GM12864 (cell line): ENCODE measurements around the gene DLGAP4.

Experiments
- DNase-seq: peaks from one replicate; pipeline ENCODE4 v3.0.0-alpha.2; 2011; ENCODE audit warnings: low read depth
- H3K4me3 ChIP-seq: 2 replicates; pipeline ENCODE4 v1.5.1; 2011; ENCODE audit warnings: mild to moderate bottlenecking, low read depth, low read length, control low read depth
- TF ChIP-seq, protein P1 (sequence below): IDR thresholded peaks from 2 replicates; pipeline ENCODE4 v1.5.1; 2011; ENCODE audit warnings: low read depth, mild to moderate bottlenecking, moderate library complexity, low read length, control low read depth, inconsistent platforms; ENCODE audit errors: missing control alignments

Gene DLGAP4

DNA sequence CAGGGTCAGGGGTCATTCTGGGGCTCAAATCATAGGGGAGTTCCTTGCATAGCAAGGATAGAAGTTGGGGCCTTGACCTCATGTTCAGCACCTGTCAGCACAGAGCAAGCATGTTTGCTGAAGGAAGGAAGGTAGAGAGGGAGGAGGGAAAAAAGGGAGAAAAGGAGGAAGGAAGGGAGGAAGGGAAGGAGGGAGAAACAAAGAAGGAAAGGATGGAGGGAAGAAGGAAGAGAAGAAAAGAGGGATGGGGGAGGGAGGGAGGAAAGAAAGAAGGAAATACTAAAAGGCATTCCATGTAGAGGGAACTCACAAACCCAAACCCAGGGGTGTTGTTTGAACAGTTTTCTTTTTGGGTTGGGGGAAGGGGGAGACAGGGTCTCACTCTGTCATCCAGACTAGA, 80.1 kb downstream of the DLGAP4 start:
- TF ChIP-seq, protein P1, sequence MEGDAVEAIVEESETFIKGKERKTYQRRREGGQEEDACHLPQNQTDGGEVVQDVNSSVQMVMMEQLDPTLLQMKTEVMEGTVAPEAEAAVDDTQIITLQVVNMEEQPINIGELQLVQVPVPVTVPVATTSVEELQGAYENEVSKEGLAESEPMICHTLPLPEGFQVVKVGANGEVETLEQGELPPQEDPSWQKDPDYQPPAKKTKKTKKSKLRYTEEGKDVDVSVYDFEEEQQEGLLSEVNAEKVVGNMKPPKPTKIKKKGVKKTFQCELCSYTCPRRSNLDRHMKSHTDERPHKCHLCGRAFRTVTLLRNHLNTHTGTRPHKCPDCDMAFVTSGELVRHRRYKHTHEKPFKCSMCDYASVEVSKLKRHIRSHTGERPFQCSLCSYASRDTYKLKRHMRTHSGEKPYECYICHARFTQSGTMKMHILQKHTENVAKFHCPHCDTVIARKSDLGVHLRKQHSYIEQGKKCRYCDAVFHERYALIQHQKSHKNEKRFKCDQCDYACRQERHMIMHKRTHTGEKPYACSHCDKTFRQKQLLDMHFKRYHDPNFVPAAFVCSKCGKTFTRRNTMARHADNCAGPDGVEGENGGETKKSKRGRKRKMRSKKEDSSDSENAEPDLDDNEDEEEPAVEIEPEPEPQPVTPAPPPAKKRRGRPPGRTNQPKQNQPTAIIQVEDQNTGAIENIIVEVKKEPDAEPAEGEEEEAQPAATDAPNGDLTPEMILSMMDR = no peak
- DNase-seq = no peak
- H3K4me3 ChIP-seq = no peak overlapping the region

DNA sequence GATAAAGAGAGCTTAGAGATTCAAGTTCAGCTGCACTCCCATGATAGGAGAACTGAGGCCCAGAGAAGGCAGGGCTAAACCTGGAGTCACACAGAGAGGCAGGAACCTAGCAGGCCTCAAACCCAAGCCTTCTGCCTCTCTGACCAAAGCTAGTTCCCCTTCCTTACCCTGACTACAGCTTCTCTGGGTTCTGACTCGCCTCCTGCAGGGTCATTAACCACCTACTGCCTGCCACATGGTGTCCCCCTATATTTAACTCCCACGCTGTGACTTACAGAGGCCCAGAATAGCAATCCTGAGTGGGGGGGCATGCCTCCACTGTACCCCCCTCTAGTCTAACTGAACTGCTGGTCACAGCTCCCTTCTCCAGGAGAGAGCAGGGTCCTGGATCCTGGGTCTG, 84.1 kb downstream of the DLGAP4 start:
- H3K4me3 ChIP-seq = no peak overlapping the region
- DNase-seq = no peak
- TF ChIP-seq, protein P1 = no peak

DNA sequence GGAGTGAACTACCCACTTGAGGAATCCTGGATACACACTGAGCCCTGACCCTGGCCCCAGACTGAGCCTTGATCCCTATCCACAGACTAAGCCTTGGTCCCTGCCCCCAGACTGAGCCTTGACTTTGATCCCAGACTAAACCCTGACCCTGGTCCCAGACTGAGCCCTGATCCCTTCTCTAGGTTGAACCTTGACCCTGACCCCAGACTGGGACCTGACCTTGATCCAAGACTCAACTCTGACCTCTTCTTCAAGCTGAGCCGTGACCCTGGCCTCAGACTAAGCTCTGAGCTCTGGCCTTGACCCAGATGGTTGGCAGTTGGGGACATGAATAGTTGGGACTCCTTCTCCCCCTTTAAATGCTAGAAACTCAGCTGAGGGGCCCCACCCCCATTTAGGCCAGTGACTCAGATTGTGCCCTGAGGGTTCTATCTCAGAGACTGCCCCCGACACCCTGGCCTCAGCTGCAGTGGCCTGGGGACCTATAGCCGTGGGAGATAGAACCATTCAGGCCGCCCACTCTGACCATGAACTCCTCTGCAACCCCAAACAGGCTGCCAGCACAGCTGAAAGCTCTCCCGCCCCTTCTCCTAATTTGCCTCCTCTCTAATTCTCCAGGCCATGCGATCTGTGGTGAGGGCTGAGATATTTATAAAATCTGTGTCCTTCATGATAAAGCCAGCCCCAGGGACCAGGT, 84.7 kb downstream of the DLGAP4 start:
- no peak overlapping the region for H3K4me3 ChIP-seq
- TF ChIP-seq, protein P1 = no peak
- DNase-seq = no peak

DNA sequence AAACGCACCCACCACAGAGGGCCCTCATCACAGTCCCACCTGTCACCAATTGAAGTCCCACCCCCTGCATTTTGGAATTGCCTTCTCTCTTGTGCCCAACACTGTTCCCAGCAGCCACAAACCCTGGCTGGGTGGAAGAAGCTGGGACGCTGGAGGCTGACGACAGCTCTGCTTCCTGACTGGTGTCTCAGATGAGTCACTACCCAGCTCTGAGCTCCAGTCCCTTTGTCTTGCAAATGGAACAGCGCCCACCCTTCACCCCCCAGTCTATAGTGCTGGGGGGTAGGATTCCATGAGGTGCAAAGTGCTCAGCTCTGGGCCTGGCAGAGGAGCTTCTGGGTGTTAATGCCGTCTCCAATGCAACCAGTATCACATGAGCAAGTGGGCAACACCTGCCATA, 85.3 kb downstream of the DLGAP4 start:
- no peak overlapping the region for H3K4me3 ChIP-seq
- TF ChIP-seq, protein P1 = no peak
- no peak for DNase-seq

DNA sequence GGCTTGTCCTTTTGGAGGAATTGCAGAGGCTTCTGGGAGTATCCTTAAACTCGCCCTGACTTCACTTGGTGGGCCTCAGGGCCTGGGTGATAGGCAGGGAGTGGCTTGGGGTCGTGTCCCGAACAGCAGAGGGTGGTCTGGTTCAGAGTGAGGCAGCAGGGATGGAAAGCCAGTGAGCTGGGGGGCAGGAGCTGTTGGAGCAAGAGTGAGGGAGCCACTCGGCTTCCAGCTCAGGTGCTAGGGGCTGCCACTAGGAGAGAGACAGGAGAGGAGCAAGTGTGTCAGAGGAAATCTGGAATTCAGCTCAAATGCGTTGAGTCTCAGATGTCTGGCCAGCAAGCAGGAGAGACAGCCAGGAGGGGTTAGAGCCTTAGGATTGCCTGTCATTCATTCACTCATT, 85.8 kb downstream of the DLGAP4 start:
- H3K4me3 ChIP-seq = no peak overlapping the region
- DNase-seq = no peak
- TF ChIP-seq, protein P1 = no peak

DNA sequence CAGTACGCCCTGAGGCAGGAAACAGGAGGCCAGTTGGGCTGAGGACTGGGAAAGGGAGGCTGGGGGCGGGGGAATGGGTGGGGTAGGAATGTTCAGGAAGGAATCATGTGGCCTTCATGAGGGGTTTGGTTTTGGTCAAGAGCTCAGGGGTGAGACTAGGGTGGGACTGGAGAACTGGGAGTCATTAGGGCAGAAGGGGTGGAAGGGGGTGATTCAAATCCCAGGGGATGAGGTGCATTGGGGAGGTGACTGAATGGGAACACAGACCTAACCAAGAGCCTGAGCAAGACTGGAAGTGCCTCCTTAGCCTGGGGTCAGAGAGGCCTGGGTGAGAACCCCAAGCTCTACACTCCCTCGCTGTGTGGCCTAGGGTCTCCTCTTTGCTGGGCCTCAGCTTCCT, 86.8 kb downstream of the DLGAP4 start:
- no peak overlapping the region for H3K4me3 ChIP-seq
- TF ChIP-seq, protein P1 = no peak
- no peak for DNase-seq

DNA sequence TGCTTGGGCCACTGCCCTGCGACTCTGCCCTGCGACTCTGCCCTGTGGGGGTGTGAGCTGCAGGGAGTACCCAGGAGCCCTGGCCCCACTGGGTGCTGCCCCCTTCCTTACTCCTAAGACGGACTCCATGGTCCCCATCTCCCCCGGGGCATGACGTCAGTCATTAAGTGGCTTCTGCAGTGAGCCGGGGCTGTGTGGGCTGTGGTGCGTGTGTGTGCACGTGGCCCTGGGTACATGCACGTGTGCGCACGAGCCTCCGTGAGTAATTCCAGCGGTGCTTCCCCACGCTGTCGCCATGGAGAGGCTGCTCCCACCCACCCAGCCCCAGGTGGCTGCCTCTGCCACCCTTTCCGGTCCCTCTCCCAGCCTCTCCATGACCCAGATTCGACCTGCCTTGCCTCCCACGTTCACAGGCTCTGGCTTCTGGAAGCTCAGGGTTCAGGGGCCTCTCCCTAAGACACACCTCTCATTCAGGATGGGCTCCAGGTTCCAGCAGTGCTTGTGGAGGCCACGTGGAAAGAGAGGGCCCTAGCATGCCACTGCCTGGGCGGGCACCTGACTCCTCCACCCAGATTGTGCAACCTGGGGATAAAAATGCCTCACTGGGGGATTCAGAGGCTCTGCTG, 88.3 kb downstream of the DLGAP4 start:
- H3K4me3 ChIP-seq = no peak overlapping the region
- TF ChIP-seq, protein P1 = no peak
- no peak for DNase-seq
